HepG2 (cell line): ENCODE results near the gene TYMS. TPM values are rescaled to one million over a fixed set of nuclear protein-coding genes. Genes with fewer than 3 reads are reported as not detected.

Source experiments
- ATAC-seq: fragments of 200-7000 bp; cut with Tn5 transposase; 3 replicates; pipeline ENCODE4 v1.9.1; 2020; ENCODE audit warnings: mild to moderate bottlenecking, moderate library complexity
- BruUV-seq: library from RNA; stranded (reverse); fragments of 400-500 nt; replicated peaks from 2 replicates; lab custom pipeline; 2021; lab: Mats Ljungman, UMichigan
- CTCF ChIA-PET: fragments of 300-600 bp; formaldehyde crosslinking; extraction: SDS; loops from one replicate; lab custom pipeline; 2021; ENCODE audit warnings: low total read pairs, inconsistent platforms, low intra/inter-chr PET ratio; lab: Yijun Ruan, JAX
- POLR2A ChIA-PET: fragments of 350-600 bp; sonication (Branson Sonifier 250); formaldehyde crosslinking; loops from one replicate; lab custom pipeline; 2020; ENCODE audit warnings: antibody characterized with exemption, inconsistent platforms; lab: Yijun Ruan, JAX
- DNase-seq: peaks from one replicate; pipeline ENCODE4 v3.0.0-alpha.2; 2015; ENCODE audit warnings: low spot score
- FAIRE-seq: peaks from 3 replicates; lab custom pipeline; 2011; peaks lifted over from hg19 to GRCh38; lab: Jason Lieb, UNC
- H2AFZ ChIP-seq: one replicate; pipeline ENCODE4 v1.6.1; 2011; ENCODE audit warnings: low read length, inconsistent platforms
- H3K27ac ChIP-seq: fragments of 300-600 bp; 3 replicates; pipeline ENCODE4 v1.8.0; 2011; ENCODE audit warnings: mixed run types, mild to moderate bottlenecking, mixed read lengths, low read length, inconsistent platforms; ENCODE audit not compliant: insufficient read depth; ENCODE audit errors: extremely low read length
- H3K27me3 ChIP-seq, 2 experiments: fragments of 200-600 bp in 1 of 2; 2 replicates in 1 of 2; 3 replicates in 1 of 2; pipeline versions ENCODE4 v1.6.0 to v1.8.0; 2011; ENCODE audit warnings: low read length in 2 of 2, mild to moderate bottlenecking in 2 of 2, moderate library complexity in 2 of 2, inconsistent platforms in 1 of 2; ENCODE audit not compliant: insufficient read depth in 2 of 2, control insufficient read depth in 1 of 2
- H3K36me3 ChIP-seq, 2 experiments: fragments of 200-600 bp in 1 of 2; replicated peaks in 1 of 2; 2 replicates in 1 of 2; 3 replicates in 1 of 2; pipeline versions ENCODE4 v1.5.1 to v1.8.0; 2011; ENCODE audit warnings: low read length in 2 of 2, inconsistent platforms in 1 of 2; ENCODE audit not compliant: insufficient read depth in 2 of 2, control insufficient read depth in 1 of 2
- H3K4me1 ChIP-seq: 2 replicates; pipeline ENCODE4 v1.5.1; 2012; ENCODE audit warnings: low read length, inconsistent platforms; ENCODE audit not compliant: insufficient read depth
- H3K4me2 ChIP-seq: 2 replicates; pipeline ENCODE4 v1.6.0; 2011; ENCODE audit warnings: low read depth, low read length, inconsistent platforms
- H3K4me3 ChIP-seq, 3 experiments: fragments of 200-600 bp in 1 of 3; sonication (generic), shearing (Covaris generic) in 1 of 3; replicated peaks in 1 of 3; 2 replicates each; pipeline ENCODE4 v1.5.1; 2011 to 2016; ENCODE audit warnings: low read length in 3 of 3, inconsistent platforms in 2 of 3, low read depth in 2 of 3, mild to moderate bottlenecking in 2 of 3, control low read depth in 1 of 3, mixed read lengths in 1 of 3; ENCODE audit not compliant: insufficient read depth in 1 of 3
- H3K79me2 ChIP-seq: one replicate; pipeline ENCODE4 v1.6.1; 2011; ENCODE audit warnings: low read length, inconsistent platforms; ENCODE audit not compliant: insufficient read depth
- H3K9ac ChIP-seq: 2 replicates; pipeline ENCODE4 v1.6.0; 2011; ENCODE audit warnings: mild to moderate bottlenecking, low read depth, low read length, inconsistent platforms; ENCODE audit not compliant: insufficient read depth
- H3K9me3 ChIP-seq: 2 replicates; pipeline ENCODE4 v1.5.1; 2012; ENCODE audit warnings: mild to moderate bottlenecking, low read length
- H4K20me1 ChIP-seq: 2 replicates; pipeline ENCODE4 v1.6.0; 2011; ENCODE audit warnings: inconsistent platforms, mild to moderate bottlenecking, low read length, moderate library complexity; ENCODE audit not compliant: insufficient read depth
- ARID5B ChIP-seq: IDR thresholded peaks from 2 replicates; pipeline ENCODE4 v1.4.0; 2020; ENCODE audit warnings: mild to moderate bottlenecking, missing genetic modification reagents
- CEBPG ChIP-seq: IDR thresholded peaks from 2 replicates; pipeline ENCODE4 v1.6.1; 2016
- FOXA1 ChIP-seq, 2 experiments: fragments of 450-650 bp in 1 of 2; sonication (generic) in 1 of 2; formaldehyde crosslinking in 1 of 2; IDR thresholded peaks; 2 replicates each; pipeline versions ENCODE4 v1.4.0 to v1.6.1; 2016 to 2020; ENCODE audit warnings: missing genetic modification reagents in 1 of 2
- FOXA3 ChIP-seq: IDR thresholded peaks from 2 replicates; pipeline ENCODE4 v1.6.1; 2016; ENCODE audit warnings: missing genetic modification reagents, missing compliant biosample characterization
- FOXK2 ChIP-seq: fragments of 450-650 bp; IDR thresholded peaks from 2 replicates; pipeline ENCODE4 v1.6.1; 2016
- FOXP1 ChIP-seq, 2 experiments: fragments of 450-650 bp in 1 of 2; IDR thresholded peaks; 2 replicates each; pipeline ENCODE4 v1.6.1; 2017 to 2018; ENCODE audit warnings: antibody characterized with exemption in 1 of 2
- HOXA9 ChIP-seq: sonication (generic); formaldehyde crosslinking; IDR thresholded peaks from 2 replicates; pipeline ENCODE4 v1.8.1; 2022; ENCODE audit warnings: missing genetic modification reagents, mild to moderate bottlenecking, moderate library complexity, borderline replicate concordance
- NR2C2 ChIP-seq: sonication (generic); formaldehyde crosslinking; IDR thresholded peaks from 2 replicates; pipeline ENCODE4 v1.4.0; 2020; ENCODE audit warnings: missing genetic modification reagents, mild to moderate bottlenecking, moderate library complexity, borderline replicate concordance
- NR2F1 ChIP-seq, 2 experiments: fragments of 450-650 bp in 1 of 2; formaldehyde crosslinking in 1 of 2; IDR thresholded peaks; 2 replicates each; pipeline versions ENCODE4 v1.5.0 to v1.6.1; 2016 to 2020; ENCODE audit warnings: mild to moderate bottlenecking in 1 of 2, missing compliant biosample characterization in 1 of 2, missing genetic modification reagents in 1 of 2, moderate library complexity in 1 of 2
- RARA ChIP-seq: IDR thresholded peaks from 2 replicates; pipeline ENCODE4 v1.6.1; 2016; ENCODE audit warnings: missing genetic modification reagents, missing compliant biosample characterization
- SOX13 ChIP-seq, 3 experiments: fragments of 450-650 bp in 1 of 3; sonication (generic) in 1 of 3; formaldehyde crosslinking in 1 of 3; IDR thresholded peaks in 2 of 3; conservative IDR thresholded peaks in 1 of 3; 2 replicates each; pipeline versions ENCODE4 v1.5.0 to v1.6.1; 2016 to 2020; ENCODE audit warnings: antibody characterized with exemption in 1 of 3, mild to moderate bottlenecking in 1 of 3, missing compliant biosample characterization in 1 of 3, missing genetic modification reagents in 1 of 3, moderate library complexity in 1 of 3
- TAF1 ChIP-seq: sonication (generic); formaldehyde crosslinking; IDR thresholded peaks from 2 replicates; pipeline ENCODE4 v1.4.0; 2020; ENCODE audit warnings: missing genetic modification reagents
- TMF1 ChIP-seq: sonication (generic); formaldehyde crosslinking; IDR thresholded peaks from 2 replicates; pipeline ENCODE4 v1.8.1; 2022; ENCODE audit warnings: low read depth, missing genetic modification reagents
- TRIM24 ChIP-seq: sonication (generic); formaldehyde crosslinking; IDR thresholded peaks from 2 replicates; pipeline ENCODE4 v1.8.0; 2022; ENCODE audit warnings: mild to moderate bottlenecking, missing genetic modification reagents
- ZBTB14 ChIP-seq: sonication (generic); formaldehyde crosslinking; IDR thresholded peaks from 2 replicates; pipeline ENCODE4 v1.4.0; 2020; ENCODE audit warnings: missing genetic modification reagents
- ZNF7 ChIP-seq: IDR thresholded peaks from 2 replicates; pipeline ENCODE4 v1.6.1; 2016; ENCODE audit warnings: missing biosample characterization, missing genetic modification reagents
- in situ Hi-C: cut with HindIII; loops from 2 replicates; pipeline ENCODE4 v1.10.0; 2017; ENCODE audit warnings: low pct_unique_long_range_greater_than_20kb; ENCODE audit not compliant: extremely low pct_ligation_motif_present
- intact Hi-C: fragments of 100-400 bp; cut with micrococcal nuclease; formaldehyde crosslinking; loops from one replicate; pipeline ENCODE4 v1.10.0; 2022; ENCODE audit not compliant: unreplicated experiment
- polyA plus RNA-seq, 8 experiments: library from polyadenylated mRNA; depleted of rRNA in 3 of 8; stranded (reverse) in 7 of 8; unstranded in 1 of 8; fragments of >200 nt; fragmentation: Illumina TruSeq in 4 of 8; extraction: Trizol in 4 of 8; gene quantifications; 2 replicates each; pipeline versions ENCODE4 v1.2.1 to v1.2.3, GENCODE V29; 2011 to 2016; ENCODE audit warnings: low read depth in 4 of 8, missing spikeins in 1 of 8, mixed read lengths in 1 of 8; ENCODE audit not compliant: insufficient read depth in 1 of 8
- total RNA-seq, 5 experiments: library from RNA; depleted of rRNA; stranded (reverse); fragments of >200 nt; fragmentation: Illumina TruSeq; extraction: Trizol; gene quantifications; 2 replicates each; pipeline ENCODE4 v1.2.3, GENCODE V29; 2016; ENCODE audit warnings: low read depth in 1 of 5
- TF ChIP-seq, protein P1 (sequence below): sonication (generic); formaldehyde crosslinking; IDR thresholded peaks from 2 replicates; pipeline ENCODE4 v1.4.0; 2020; ENCODE audit warnings: mild to moderate bottlenecking, missing genetic modification reagents

TYMS gene
- total and polyA plus RNA-seq, 2 of the 13 experiments (the other 11 are each of a cell fraction or from before 2014, with no cell fraction given), result 80.1 to 106 TPM

- Histone ChIP-seq H3K4me3 (no peak overlapping the region), H3K9ac (no peak overlapping the region), H2AFZ (no peak overlapping the region), H3K4me1 (peaks cover 31% of the 10 kb centered on the region), H3K27me3 (no peaks in the 10 kb centered on the region), H3K79me2 (no peaks in the 10 kb centered on the region), H3K4me2 (peak overlapping the region; percentile 38), H3K36me3 (peaks cover 29 to 54% of the 10 kb centered on the region in 2 experiments; a peak in 4 of 5 replicates), H3K9me3 (no peaks in the 10 kb centered on the region), H4K20me1 (peaks cover 8% of the 10 kb centered on the region; the same call in 1 of the 2 replicates), H3K27ac (peak overlapping the region; percentile 55)
- ChIA-PET CTCF (no interaction called here), POLR2A (interaction anchor here (0.7 to 1.5 kb wide), 5 partner anchors 10 to 130 kb away, joined by 3 to 8 read pairs (median 5); partner anchors contain the start of gene ENOSF1)
- intact Hi-C loops (no loop called here), in situ Hi-C loops (no loop called here)
- ATAC-seq (peak; percentile 61), FAIRE-seq (no peak), DNase-seq (peak; percentile 51)
- BruUV-seq, result no TSS peak
- TF ChIP-seq FOXK2, result 0 out of 2 replicates have a peak, but pooled peaks have one; percentile 22
- no peak for TF ChIP-seq TMF1
- TF ChIP-seq SOX13 (IDR thresholded peaks at IDR 0.05), result no peak
- peak in 1 of 2 experiments; percentile 33; a peak in 1 of 4 replicates for TF ChIP-seq SOX13 (CRISPR knock-in tag; conservative IDR thresholded peaks at IDR 0.05 in 1 of 2, IDR thresholded peaks at IDR 0.05 in 1 of 2)
- no peak for TF ChIP-seq ZBTB14
- TF ChIP-seq FOXA1 (IDR thresholded peaks at IDR 0.05), result peak; percentile 30; the same call in 1 of the 2 replicates
- TF ChIP-seq FOXA1 (CRISPR knock-in tag; IDR thresholded peaks at IDR 0.05), result peak; percentile 62
- no peak for TF ChIP-seq TAF1 (CRISPR knock-in tag)
- no peak for TF ChIP-seq NR2C2 (CRISPR knock-in tag)
- peak in 1 of 2 experiments; percentile 46; a peak in 1 of 4 replicates for TF ChIP-seq NR2F1 (CRISPR knock-in tag; IDR thresholded peaks at IDR 0.05)
- TF ChIP-seq TRIM24 (CRISPR knock-in tag), result no peak
- TF ChIP-seq ARID5B (CRISPR knock-in tag), result peak; percentile 53; the same call in 1 of the 2 replicates
- no peak for TF ChIP-seq HOXA9 (CRISPR knock-in tag)
- peak; percentile 60 for TF ChIP-seq FOXA3 (CRISPR knock-in tag)
- TF ChIP-seq FOXP1 (IDR thresholded peaks at IDR 0.05), result peak; percentile 58; the same call in 1 of the 2 replicates
- peak; percentile 73; the same call in 1 of the 2 replicates for TF ChIP-seq FOXP1 (CRISPR knock-in tag; IDR thresholded peaks at IDR 0.05)
- TF ChIP-seq RARA (CRISPR knock-in tag), result peak; percentile 25; the same call in 1 of the 2 replicates
- TF ChIP-seq ZNF7 (CRISPR knock-in tag), result no peak
- TF ChIP-seq, protein P1, sequence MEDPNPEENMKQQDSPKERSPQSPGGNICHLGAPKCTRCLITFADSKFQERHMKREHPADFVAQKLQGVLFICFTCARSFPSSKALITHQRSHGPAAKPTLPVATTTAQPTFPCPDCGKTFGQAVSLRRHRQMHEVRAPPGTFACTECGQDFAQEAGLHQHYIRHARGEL (CRISPR knock-in tag), result no peak
- TF ChIP-seq CEBPG (CRISPR knock-in tag), result no peak
Observed at GRCh38 chr18:682833-683232, 25.4 kb downstream of the TYMS start.
